ENCODE measurements around the gene LY6G6C. TPM values are rescaled to one million over a fixed set of nuclear protein-coding genes. Genes with fewer than 3 reads are reported as not detected.
"Not testable (repeated sequence)": the region's sequence is repeated elsewhere in the genome, so short reads cannot be mapped to it uniquely, and the experiment has no call there.

The LY6G6C gene
- total RNA-seq, 1 donor from 2014 or later = not detected

DNA sequence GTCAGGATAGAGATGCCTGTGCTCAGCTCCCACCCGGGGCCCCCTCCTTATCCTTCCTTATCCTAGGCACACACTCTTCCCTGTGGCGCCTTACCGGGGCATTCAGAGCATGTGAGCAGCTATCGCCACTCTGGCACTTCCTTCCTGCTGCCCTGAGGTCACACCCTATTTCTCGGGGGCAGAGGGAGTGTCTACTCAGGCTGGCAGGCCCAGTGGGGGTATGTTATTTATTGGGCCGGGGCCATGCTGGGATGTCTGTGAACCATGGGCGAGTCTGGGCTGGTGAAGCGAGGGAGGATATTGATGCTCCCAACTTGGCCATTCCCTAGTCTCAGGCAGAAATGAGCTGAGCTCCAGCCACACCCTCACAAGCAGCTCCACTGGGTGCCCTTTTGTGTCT, 10.3 kb downstream of the LY6G6C start:
- intact Hi-C loops (cut with micrococcal nuclease) = no loop called here
- TF ChIP-seq CTCF (IDR thresholded peaks at IDR 0.05; ENCODE audit: borderline replicate concordance) = no peak

DNA sequence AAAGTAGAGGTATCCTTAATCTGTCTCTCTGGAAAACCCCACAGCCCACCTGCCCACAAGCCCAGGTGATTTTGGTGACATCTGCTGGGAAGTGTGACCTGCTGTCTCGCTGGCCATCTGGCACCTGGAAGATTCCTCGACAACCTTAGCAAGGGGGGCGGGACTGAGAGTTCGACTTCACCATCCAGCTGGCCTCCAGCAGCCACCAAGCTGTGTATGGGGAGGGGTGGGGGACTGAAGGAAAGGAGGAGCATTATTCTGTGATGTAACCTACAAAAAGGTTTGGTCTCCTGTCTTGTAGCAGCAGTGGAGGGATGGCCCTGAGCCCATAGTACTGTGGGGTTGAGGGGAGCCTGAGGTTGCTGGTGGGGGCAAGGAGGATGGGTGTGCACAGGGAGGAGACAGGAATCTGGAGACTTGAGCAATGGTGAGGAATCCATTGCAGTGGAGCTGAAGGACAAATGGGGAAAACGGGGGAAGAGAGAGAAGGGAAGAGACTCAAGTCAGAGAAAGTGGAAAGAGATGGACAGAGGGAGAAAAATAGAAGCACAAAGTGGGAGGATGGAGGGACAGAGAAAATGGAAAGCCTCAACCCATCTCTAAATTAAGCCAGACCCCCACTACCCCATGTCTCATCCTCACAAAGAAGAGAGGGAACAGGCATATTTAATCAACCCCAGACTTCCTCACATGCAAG, 10.9 kb downstream of the LY6G6C start:
- no peak overlapping the region for H3K27ac ChIP-seq (replicated peaks)
- H3K27me3 ChIP-seq (ENCODE audit: low read depth) = peaks cover 9% of the 10 kb centered on the region
- H3K36me3 ChIP-seq = no peaks in the 10 kb centered on the region
- H3K4me1 ChIP-seq = no peaks in the 10 kb centered on the region
- DNase-seq = no peak
- H3K4me3 ChIP-seq = no peak overlapping the region
- no peak for TF ChIP-seq CTCF (IDR thresholded peaks at IDR 0.05; ENCODE audit: borderline replicate concordance)
- intact Hi-C loops (cut with micrococcal nuclease) = no loop called here
- no peaks in the 10 kb centered on the region for H3K9me3 ChIP-seq (replicated peaks)

More for the DNA sequence above, 10.3 kb downstream of the LY6G6C start:
- H3K4me1 ChIP-seq = no peaks in the 10 kb centered on the region
- no peak overlapping the region for H3K4me3 ChIP-seq
- no peak for DNase-seq
- no peaks in the 10 kb centered on the region for H3K36me3 ChIP-seq
- peaks cover 9% of the 10 kb centered on the region for H3K27me3 ChIP-seq (ENCODE audit: low read depth)
- no peaks in the 10 kb centered on the region for H3K9me3 ChIP-seq (replicated peaks)
- no peak overlapping the region for H3K27ac ChIP-seq (replicated peaks)

DNA sequence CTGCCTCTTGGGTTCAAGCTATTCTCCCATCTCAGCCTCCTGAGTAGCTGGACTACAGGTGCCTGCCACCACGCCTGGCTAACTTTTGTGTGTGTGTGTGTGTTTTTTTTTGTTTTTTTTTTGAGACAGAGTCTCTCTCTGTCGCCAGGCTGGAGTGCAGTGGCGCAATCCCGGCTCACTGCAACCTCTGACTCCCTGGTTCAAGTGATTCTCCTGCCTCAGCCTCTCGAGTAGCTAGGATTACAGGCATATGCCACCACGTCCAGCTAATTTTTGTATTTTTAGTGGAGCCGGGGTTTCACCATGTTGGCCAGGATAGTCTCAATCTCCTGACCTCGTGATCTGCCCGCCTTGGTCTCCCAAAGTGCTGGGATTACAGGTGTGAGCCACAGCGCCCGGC, 12.4 kb downstream of the LY6G6C start:
- H3K36me3 ChIP-seq; H3K27ac ChIP-seq (replicated peaks); intact Hi-C loops (cut with micrococcal nuclease); H3K4me3 ChIP-seq; H3K27me3 ChIP-seq (ENCODE audit: low read depth); H3K9me3 ChIP-seq (replicated peaks); H3K4me1 ChIP-seq; DNase-seq: not testable (repeated sequence)

GRCh38 chr6:31708224-31708623, 13.3 kb downstream of the LY6G6C start:
- no peak for TF ChIP-seq CTCF (IDR thresholded peaks at IDR 0.05; ENCODE audit: borderline replicate concordance)
- peaks cover 6% of the 10 kb centered on the region for H3K4me1 ChIP-seq
- no peak for DNase-seq
- intact Hi-C loops (cut with micrococcal nuclease) = no loop called here
- H3K27me3 ChIP-seq (ENCODE audit: low read depth) = peaks cover 9% of the 10 kb centered on the region
- no peaks in the 10 kb centered on the region for H3K36me3 ChIP-seq
- H3K4me3 ChIP-seq = no peak overlapping the region
- no peak overlapping the region for H3K27ac ChIP-seq (replicated peaks)
- H3K9me3 ChIP-seq (replicated peaks) = no peaks in the 10 kb centered on the region

GRCh38 chr6:31707701-31708100, 13.8 kb downstream of the LY6G6C start:
- intact Hi-C loops (cut with micrococcal nuclease) = no loop called here
- H3K4me3 ChIP-seq = no peak overlapping the region
- DNase-seq = no peak

More at GRCh38 chr6:31707701-31708100, 13.8 kb downstream of the LY6G6C start:
- Histone ChIP-seq H3K36me3 (no peaks in the 10 kb centered on the region), H3K4me1 (peaks cover 10% of the 10 kb centered on the region), H3K27ac (replicated peaks) (no peak overlapping the region), H3K9me3 (replicated peaks) (no peaks in the 10 kb centered on the region), H3K27me3 (ENCODE audit: low read depth) (peaks cover 9% of the 10 kb centered on the region)
- no peak for TF ChIP-seq CTCF (IDR thresholded peaks at IDR 0.05; ENCODE audit: borderline replicate concordance)
